Tibial nerve (tissue), 4 donors: ENCODE data around the gene SPRY4. TPM values are rescaled to one million over a fixed set of nuclear protein-coding genes. Genes with fewer than 3 reads are reported as not detected.

ENCODE experiments used
- DNase-seq, 2 donors: peaks; one replicate each; pipeline ENCODE4 v3.0.0-alpha.2; 2019; ENCODE audit warnings: low spot score in 2 of 2
- H3K27ac ChIP-seq, 4 donors: fragments of 200-600 bp; sonication (generic) in 3 of 4; one replicate each; pipeline ENCODE4 v1.5.1; 2017 to 2019; ENCODE audit warnings: mild to moderate bottlenecking in 1 of 4
- H3K27me3 ChIP-seq, 2 donors: fragments of 200-600 bp; sonication (generic) in 1 of 2; one replicate each; pipeline versions ENCODE4 v1.5.1 to v1.6.0; 2017 to 2019
- H3K36me3 ChIP-seq, 3 donors: fragments of 200-600 bp; sonication (generic); one replicate each; pipeline ENCODE4 v1.5.1; 2018 to 2019
- H3K4me1 ChIP-seq, 4 donors: fragments of 200-600 bp; sonication (generic) in 3 of 4; one replicate each; pipeline ENCODE4 v1.5.1; 2017 to 2019
- H3K4me3 ChIP-seq, 4 donors: fragments of 200-600 bp; sonication (generic) in 3 of 4; one replicate each; pipeline ENCODE4 v1.5.1; 2017 to 2019; ENCODE audit warnings: mild to moderate bottlenecking in 1 of 4, moderate library complexity in 1 of 4
- H3K9me3 ChIP-seq, 4 donors: fragments of 200-600 bp; sonication (generic) in 3 of 4; one replicate each; pipeline ENCODE4 v1.5.1; 2017 to 2019
- EP300 ChIP-seq, 2 donors: sonication (generic); formaldehyde crosslinking; IDR thresholded peaks; one replicate each; pipeline ENCODE4 v1.6.1; 2017; ENCODE audit warnings: antibody characterized with exemption in 2 of 2, mild to moderate bottlenecking in 1 of 2
- POLR2A ChIP-seq, 2 donors: fragments of 450-650 bp; IDR thresholded peaks; one replicate each; pipeline ENCODE4 v1.6.1; 2017; ENCODE audit warnings: antibody characterized with exemption in 2 of 2, mild to moderate bottlenecking in 2 of 2, moderate library complexity in 2 of 2
- WGBS, 2 donors: methylation state at CpG; one replicate each; pipeline ENCODE4 v1.1.5; 2018; 5-methylcytosine and 5-hydroxymethylcytosine counted together
- total RNA-seq, 4 donors: library from RNA; depleted of rRNA; stranded (reverse); fragments of >200 nt; gene quantifications; one replicate each; pipeline ENCODE4 v1.1.0, GENCODE V29; 2016
- TF ChIP-seq, protein P1 (sequence below), 5 experiments: fragments of 200-600 bp in 3 of 5; fragments of 450-650 bp in 2 of 5; sonication (generic) in 3 of 5; IDR thresholded peaks; one replicate each; pipeline ENCODE4 v1.5.1; 2016 to 2019; ENCODE audit warnings: antibody characterized with exemption in 5 of 5, mild to moderate bottlenecking in 3 of 5, moderate library complexity in 2 of 5

SPRY4 gene
- total RNA-seq, 4 donors from 2014 or later, result 5.1 to 30.9 (median 17.9) TPM

DNA sequence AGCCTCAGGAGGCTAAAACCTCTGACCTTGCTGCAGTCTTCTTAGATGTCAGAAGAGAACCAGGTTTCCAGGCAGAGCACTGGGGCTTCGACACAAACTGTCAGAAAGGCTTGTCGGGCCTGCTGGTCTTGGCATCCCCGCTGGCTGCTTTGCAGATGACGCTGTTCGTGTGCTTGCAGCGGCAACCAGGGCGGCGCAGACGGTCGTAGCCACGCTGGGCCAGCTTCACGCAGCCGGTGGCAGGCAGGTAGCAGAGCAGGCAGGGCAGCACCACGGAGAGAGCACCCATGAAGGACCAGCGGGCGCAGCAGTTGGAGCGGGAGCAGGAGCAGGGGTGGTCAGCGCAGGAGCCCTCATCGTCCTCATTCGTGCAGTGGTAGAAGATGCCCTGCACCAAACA is 10.7 kb downstream of the SPRY4 start:
- WGBS, 2 donors, result 77 to 81% methylated on average over 14 to 20 of the region's 20 CpGs
- Histone ChIP-seq H3K9me3 (no peaks in the 10 kb centered on the region), H3K27ac (no peak overlapping the region), H3K4me3 (no peak overlapping the region), H3K27me3 (no peaks in the 10 kb centered on the region), H3K4me1 (peaks cover 0 to 62% (median 16%) of the 10 kb centered on the region in 4 donors), H3K36me3 (peaks cover 0 to 49% (median 6%) of the 10 kb centered on the region in 3 donors)
- no peak for DNase-seq
- TF ChIP-seq EP300 (IDR thresholded peaks at IDR 0.05), result no peak
- TF ChIP-seq, protein P1, sequence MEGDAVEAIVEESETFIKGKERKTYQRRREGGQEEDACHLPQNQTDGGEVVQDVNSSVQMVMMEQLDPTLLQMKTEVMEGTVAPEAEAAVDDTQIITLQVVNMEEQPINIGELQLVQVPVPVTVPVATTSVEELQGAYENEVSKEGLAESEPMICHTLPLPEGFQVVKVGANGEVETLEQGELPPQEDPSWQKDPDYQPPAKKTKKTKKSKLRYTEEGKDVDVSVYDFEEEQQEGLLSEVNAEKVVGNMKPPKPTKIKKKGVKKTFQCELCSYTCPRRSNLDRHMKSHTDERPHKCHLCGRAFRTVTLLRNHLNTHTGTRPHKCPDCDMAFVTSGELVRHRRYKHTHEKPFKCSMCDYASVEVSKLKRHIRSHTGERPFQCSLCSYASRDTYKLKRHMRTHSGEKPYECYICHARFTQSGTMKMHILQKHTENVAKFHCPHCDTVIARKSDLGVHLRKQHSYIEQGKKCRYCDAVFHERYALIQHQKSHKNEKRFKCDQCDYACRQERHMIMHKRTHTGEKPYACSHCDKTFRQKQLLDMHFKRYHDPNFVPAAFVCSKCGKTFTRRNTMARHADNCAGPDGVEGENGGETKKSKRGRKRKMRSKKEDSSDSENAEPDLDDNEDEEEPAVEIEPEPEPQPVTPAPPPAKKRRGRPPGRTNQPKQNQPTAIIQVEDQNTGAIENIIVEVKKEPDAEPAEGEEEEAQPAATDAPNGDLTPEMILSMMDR (IDR thresholded peaks at IDR 0.05), result no peak
- no peak for TF ChIP-seq POLR2A (IDR thresholded peaks at IDR 0.05)

DNA sequence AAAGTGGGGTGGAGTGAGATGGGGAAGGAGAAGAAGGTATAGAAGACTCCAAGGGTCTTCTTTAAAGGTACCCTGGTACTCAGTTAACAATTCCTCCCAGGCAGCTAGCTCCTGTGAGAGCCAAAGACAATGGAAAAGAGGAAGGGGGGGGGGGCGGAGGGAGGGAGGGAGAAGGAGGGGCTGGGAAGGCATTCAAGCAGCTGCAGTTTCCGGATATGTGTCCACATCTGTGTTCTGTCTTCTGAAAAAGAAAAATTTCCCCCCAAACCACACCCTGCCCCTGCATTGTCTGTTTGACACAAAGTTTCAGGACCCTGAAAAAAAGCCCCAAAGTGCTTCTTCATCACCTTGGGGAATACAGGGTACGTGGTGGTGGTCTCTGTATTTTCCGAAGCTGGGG is 11.1 kb downstream of the SPRY4 start:
- Histone ChIP-seq H3K27ac (no peak overlapping the region), H3K36me3 (peaks cover 0 to 49% (median 6%) of the 10 kb centered on the region in 3 donors), H3K4me3 (no peak overlapping the region)

DNA sequence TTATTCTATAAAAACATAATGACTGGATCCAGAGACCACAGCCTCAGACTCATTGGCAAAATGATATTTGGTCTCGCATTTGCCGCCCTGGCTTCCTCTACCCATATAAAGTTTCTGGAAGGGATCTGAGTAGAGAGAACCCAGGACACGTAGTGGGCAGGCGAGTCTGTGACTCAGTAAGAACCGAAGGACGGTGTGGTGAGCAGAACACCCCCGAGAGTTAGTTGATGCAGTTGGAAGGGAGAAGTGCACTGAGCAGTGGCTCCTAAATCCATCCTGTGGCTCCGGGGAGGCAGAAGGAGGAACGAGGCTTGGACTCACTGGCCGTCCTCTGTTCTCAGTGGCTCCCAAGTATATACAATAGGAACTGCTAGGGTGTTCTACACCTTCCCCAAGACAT is 11.5 kb downstream of the SPRY4 start:
- H3K4me1 ChIP-seq, result peaks cover 0 to 53% (median 16%) of the 10 kb centered on the region in 4 donors
- H3K36me3 ChIP-seq, result peaks cover 0 to 49% (median 6%) of the 10 kb centered on the region in 3 donors
- H3K27ac ChIP-seq, result no peak overlapping the region
- no peaks in the 10 kb centered on the region for H3K27me3 ChIP-seq
- no peak for DNase-seq
- H3K9me3 ChIP-seq, result no peaks in the 10 kb centered on the region
- WGBS, 2 donors, result 68 to 79% methylated on average over 10 of the region's 10 CpGs
- no peak overlapping the region for H3K4me3 ChIP-seq
- no peak for TF ChIP-seq EP300 (IDR thresholded peaks at IDR 0.05)
- TF ChIP-seq, protein P1 (IDR thresholded peaks at IDR 0.05), result no peak
- TF ChIP-seq POLR2A (IDR thresholded peaks at IDR 0.05), result no peak

More for the DNA sequence above, 11.1 kb downstream of the SPRY4 start:
- 35 to 37% methylated on average over 4 of the region's 4 CpGs for WGBS, 2 donors
- H3K27me3 ChIP-seq, result no peaks in the 10 kb centered on the region
- no peak for DNase-seq
- H3K9me3 ChIP-seq, result no peaks in the 10 kb centered on the region
- peaks cover 0 to 57% (median 16%) of the 10 kb centered on the region in 4 donors for H3K4me1 ChIP-seq
- TF ChIP-seq EP300 (IDR thresholded peaks at IDR 0.05), result no peak
- no peak for TF ChIP-seq POLR2A (IDR thresholded peaks at IDR 0.05)
- TF ChIP-seq, protein P1 (IDR thresholded peaks at IDR 0.05), result no peak

DNA sequence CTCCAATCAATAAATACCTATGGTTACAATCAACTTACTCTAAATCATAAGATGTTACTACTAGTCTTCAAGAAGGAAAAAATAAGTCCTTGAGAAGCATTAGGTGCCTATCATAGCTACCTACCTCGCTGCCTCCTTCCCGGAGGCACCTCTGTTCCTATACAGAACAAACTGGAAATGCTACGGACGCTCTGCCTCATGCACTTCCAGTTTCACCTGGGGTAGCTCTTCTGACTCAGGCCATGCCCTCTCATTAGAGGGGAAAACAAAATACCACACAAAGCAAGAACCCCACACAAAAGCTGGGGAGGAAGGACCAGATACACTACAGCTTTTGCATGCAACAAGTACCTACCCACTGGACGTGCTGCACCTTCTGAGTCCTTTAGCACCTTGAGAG is 12.4 kb downstream of the SPRY4 start:
- 87 to 91% methylated on average over 5 of the region's 5 CpGs for whole genome bisulfite sequencing, 2 donors
- H3K27ac ChIP-seq, result no peak overlapping the region
- H3K4me3 ChIP-seq, result no peak overlapping the region
- DNase-seq, result no peak
- TF ChIP-seq, protein P1 (IDR thresholded peaks at IDR 0.05), result no peak
- TF ChIP-seq POLR2A (IDR thresholded peaks at IDR 0.05), result no peak
- no peak for TF ChIP-seq EP300 (IDR thresholded peaks at IDR 0.05)
- H3K4me1 ChIP-seq, result peaks cover 0 to 45% (median 13%) of the 10 kb centered on the region in 4 donors
- peaks cover 0 to 49% (median 6%) of the 10 kb centered on the region in 3 donors for H3K36me3 ChIP-seq
- no peaks in the 10 kb centered on the region for H3K9me3 ChIP-seq
- H3K27me3 ChIP-seq, result no peaks in the 10 kb centered on the region

DNA sequence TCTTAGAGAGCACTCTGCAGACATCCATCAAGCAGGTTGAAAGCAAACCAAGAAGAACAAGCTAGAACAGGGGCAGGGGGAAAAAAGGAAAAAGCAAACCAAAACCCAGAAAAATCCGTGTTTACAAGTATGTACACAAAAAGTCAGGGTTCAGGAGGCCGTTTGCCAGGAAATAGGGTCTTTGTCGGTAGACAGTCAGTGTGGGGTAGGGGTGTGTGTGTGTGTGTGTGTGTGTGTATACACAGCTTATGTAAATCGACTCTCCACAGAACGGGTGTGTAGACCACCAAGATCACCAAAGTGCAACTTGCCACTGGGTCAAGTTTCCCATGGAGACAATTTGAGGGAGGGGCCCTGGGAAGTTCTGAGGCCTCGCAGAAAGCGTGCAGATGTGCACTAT is 13.1 kb downstream of the SPRY4 start:
- Histone ChIP-seq H3K4me1 (peaks cover 0 to 38% (median 11%) of the 10 kb centered on the region in 4 donors), H3K27me3 (no peaks in the 10 kb centered on the region), H3K4me3 (no peak overlapping the region), H3K36me3 (peaks cover 0 to 49% (median 6%) of the 10 kb centered on the region in 3 donors), H3K27ac (no peak overlapping the region), H3K9me3 (no peaks in the 10 kb centered on the region)
- no peak for DNase-seq
- WGBS, 2 donors, result 48 to 68% methylated on average over 7 of the region's 7 CpGs
- TF ChIP-seq EP300 (IDR thresholded peaks at IDR 0.05), result no peak
- no peak for TF ChIP-seq POLR2A (IDR thresholded peaks at IDR 0.05)
- TF ChIP-seq, protein P1 (IDR thresholded peaks at IDR 0.05), result no peak
